HG03095 (cell line): ENCODE measurements around the gene SLC39A11.

ENCODE experiments used
- ATAC-seq: cut with Tn5 transposase; IDR thresholded peaks from one replicate; pipeline ENCODE4 v1.9.1; 2021; ENCODE audit warnings: moderate library complexity; ENCODE audit not compliant: unreplicated experiment

Gene SLC39A11

DNA sequence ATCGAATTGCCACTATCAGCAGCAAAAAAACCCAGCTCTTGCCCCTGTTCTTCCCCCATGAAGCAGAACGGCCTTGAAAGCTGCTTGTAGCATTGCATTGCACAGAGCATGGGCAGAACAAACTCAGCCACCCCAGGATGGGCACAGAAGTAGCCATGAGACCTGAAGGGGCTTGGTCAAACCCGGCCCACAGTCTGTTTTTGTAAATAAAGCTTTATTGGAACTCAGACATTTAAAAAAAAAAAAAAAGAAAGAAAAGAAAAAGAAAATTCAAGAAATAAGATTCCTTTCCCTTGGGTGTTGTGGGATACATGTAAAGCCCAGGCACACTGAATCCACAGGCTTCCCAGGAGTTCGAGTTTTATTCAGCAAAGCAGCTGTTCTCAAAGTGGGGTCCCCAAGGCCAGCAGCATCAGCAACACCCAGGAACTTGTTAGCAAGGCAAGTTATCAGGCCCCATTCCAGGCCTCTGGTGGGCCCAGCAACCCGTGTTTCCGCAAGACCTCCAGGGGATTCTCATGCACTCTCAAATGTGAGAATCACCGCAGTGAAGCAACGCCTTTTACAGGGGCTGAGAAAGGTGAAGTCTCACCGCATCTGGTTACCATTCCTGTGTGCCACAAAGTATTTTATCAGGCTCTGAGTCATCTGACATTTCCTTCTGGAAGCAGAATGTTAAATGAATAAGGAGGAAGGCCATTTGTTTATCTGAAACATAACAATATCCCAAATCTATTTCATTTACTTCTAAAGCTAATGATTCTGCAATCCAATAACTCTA is 108.2 kb downstream of the SLC39A11 start:
- no peak for ATAC-seq

DNA sequence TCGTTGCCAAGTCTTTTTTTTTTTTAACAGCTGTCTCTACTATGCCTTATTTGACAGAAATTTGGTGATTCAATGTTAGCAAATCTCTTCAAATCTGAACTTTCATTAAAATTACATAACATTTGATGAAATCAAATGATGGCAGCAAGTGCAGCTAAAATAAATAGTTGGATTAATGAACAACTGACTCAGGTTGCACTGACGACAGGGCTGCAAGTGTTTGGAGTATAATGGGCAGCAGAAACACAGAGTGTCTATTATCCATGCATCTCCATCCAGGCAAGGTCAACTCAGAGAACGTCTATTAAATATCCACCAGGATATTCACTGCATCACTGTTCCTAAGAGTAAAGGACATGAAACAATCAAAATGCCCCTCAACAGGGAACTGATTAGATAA is 109.8 kb downstream of the SLC39A11 start:
- no peak for ATAC-seq

GRCh38 chr17:72978593-72979218 is 113.8 kb downstream of the SLC39A11 start:
- no peak for ATAC-seq

DNA sequence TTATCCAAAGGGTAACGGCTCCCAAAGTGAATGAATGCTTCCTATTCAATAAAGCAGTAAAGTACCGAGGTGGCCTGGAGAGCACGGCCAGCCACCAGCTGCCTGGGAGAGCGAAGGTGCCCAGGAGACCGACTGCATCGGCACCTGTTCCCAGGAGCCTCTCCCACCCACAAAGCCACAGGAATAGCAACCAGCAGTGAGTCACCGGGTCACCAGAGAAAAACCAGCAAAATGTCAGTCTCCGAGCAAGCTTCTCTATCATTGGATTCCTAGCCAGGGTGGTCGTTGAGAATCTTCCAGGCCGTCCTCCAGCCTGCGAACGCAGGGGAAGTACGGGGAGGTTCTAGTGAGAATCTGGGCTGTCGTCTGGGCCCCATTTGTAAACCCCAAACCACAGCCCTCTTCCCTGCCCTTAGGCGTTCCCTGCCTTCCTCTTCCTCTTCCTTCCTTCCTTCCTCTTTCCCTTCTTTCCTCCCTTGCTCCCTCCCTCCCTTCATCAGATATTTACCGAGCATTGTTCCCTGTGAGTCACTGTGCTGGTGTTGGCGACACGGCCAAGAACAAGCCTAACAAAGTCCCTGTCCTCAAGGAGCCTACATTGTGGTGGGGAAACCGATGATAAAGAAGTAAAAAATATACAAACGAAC is 114.6 kb downstream of the SLC39A11 start:
- peak; percentile 14 for ATAC-seq

DNA sequence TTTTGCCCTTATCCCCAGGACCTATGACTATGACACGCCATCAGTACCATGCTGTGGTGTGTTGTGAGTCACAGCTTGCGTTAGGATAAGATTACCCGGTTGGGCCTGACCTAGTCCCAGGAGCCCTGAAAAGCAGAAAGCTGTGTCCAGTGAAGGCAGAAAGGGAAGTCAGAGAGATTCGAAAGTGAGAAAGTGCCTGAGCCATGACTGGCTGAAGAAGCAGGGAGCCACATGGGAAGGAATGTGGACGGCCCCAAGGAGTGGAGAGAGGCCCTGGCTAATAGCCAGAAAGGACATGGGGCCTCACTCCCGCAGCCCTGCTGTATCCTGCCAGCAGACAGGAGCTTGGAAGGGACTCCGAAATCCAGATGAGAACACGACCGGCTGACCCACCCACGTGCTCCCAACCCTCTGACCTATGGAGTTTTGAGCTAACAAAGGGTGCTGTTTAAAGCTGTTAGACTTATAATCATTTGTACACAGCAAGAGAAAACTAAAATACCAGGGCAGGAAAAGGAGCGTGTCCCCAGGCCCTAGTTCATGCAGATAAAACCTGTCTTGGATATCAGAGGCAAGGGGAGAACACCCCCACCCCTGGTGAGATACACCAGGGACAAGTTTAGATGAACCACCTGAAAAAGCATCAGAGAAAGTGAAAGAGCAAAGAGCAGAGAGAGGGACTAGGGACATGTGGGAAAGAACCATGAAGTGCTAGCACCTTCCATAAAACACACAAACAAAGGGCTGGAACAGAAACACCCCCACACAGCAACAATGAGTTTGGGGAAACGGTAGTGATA is 115.3 kb downstream of the SLC39A11 start:
- peak; percentile 68 for ATAC-seq

GRCh38 chr17:72975509-72975908 is 117.0 kb downstream of the SLC39A11 start:
- no peak for ATAC-seq

DNA sequence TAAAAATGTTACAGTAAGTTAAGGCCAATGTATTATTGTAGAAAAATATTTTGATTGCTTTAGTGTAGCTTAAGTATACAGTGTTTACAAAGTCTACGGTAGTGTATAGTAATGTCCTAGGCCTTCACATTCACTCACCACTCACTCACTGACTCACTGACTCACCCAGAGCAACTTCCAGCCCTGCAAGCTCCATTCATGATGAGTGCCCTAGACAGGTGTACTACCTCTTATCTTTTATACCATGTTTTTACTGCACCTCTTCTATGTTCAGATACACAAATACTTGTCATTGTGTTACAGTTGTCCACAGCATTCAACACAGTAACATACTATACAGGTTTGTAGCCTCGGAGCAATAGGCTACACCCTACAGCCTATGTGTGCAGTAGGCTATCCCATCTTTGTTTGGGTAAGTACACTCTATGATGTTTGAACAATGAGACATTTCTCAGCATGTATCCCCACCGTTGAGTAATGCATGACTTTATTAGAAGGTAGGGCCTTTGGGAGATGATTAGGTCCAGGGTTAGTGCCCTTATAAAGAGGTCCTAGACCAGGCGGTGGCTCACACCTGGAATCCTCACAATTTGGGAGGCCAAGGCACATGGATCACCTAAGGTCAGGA is 117.8 kb downstream of the SLC39A11 start:
- no peak for ATAC-seq

DNA sequence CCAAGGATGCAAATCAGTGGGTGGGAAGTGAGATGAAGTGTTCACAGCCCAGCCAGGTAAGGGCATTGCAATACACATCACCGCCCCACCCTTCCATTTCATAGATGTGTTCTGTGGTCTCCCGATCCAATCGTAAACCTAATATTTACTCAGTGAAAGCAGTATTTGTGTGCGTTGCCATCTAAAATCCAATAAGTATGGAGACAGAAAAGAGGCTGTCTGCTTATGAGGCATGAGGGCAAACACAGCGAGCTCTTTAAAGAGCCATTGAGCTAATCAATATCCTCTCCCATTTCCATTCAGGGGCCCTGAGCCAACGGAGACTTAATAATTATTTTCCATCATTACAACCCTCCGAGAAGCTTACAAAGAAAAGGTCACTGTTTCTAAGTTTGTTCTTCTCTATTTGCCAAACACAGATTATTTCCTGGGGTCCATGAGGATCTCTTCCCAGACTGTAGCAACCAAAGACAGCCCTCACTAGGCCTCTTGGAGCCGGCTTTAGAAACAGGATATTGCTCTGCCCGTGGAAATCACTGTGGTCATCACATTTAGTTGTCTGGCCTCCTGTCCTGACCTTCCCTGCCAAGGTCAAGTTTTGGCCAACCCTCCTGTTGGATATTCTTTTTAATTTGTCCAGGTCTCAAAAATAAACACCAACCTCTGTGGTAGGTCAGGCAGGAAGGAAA is 120.1 kb downstream of the SLC39A11 start:
- ATAC-seq: no peak

DNA sequence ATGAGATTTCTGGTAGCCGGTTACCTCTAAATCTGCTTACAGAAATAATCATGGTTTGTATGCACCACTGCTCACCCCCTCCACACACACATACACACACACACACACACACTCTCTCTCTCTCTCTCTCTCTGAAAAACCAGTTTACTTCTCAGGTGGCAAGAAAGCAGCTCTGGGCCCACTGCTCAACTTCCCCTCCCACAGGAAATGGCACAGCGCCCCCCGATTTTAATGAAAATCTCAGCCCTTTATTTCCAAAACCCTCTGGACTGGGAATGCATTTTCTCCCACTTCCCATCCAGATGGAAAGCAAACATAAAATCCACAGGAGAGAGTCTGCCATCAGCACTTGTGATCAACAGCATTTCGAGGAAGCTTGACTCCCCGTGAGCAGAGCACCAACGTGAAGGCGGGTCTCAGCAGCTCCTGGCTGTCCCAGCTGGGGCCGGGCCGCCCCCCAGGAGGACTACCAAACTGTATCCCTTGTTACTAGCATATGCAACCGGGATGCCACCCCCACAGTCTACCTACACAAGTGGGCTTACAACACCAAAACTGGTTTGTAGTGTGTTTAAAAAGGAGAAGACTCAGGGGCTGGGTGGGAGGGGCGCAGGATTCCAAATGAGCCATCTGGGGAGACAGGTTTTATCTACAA is 121.1 kb downstream of the SLC39A11 start:
- no peak for ATAC-seq

DNA sequence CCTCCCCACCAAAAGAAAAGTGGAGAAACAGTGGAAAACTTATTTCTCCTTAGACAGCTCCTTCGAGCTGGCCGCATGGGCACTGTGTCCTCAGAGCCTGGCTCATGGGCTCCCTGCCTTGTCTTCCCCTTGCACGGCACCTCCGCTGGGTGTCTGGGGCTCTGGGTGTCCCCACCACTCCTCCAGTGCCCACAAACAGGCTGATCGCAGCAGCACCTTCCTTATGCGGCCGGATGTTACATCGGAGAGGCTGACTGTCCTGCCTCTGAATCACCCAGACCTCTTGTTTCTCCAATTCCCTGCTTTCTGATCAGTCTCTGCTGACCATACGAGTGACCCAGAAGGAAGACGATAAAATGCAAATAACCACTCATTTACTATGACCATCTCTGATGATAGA is 121.7 kb downstream of the SLC39A11 start:
- no peak for ATAC-seq

GRCh38 chr17:72970246-72970645 is 122.2 kb downstream of the SLC39A11 start:
- no peak for ATAC-seq

DNA sequence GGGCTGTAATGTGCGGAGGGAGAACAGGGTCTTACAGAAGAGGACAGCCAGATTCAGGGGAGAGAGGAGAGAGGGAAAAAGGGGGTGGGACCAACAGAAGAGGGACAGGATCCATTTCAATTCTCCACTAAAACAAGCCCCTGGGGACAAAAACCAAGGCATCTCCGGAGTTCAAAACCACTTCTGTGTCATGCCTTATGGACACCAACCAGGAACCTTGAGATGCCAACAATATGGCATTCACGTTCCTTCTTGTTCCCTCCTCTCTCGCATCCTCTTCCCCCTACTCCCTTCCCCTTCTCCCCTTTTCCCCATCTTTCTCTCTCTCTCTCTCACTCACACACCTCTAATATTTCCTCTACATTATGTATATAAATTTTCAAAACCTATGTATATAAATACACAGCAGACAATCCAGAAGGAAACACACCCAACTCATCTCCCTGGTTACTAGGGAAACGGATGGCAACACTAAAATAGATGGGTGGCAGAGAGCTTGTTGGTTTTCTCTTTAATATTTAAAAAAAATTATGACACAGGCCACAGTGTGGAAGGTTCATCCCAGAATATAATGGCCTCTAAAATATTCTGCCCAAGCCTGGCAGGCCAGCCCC is 123.1 kb downstream of the SLC39A11 start:
- no peak for ATAC-seq

DNA sequence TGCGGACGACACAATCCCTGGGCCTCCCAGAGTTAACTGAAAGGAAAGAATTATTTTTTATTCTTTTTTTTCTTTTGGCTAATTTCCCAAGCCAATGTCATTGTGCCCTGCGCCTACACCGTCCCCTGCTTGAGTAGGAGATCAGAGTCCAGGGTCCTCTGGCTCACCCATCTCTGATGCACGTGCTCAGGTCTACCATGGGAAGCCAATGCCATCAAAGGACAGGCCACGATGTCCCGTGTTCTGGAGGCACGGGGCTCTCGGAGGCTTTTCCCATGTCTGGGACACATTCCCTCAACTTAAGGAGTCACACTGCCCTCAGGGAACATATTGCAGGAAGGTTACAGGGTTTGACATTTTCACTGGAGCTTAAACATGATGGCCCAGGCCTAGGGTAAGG is 123.7 kb downstream of the SLC39A11 start:
- ATAC-seq: no peak

- no peak for ATAC-seq
Observed at GRCh38 chr17:72967977-72968585, 124.4 kb downstream of the SLC39A11 start.

GRCh38 chr17:72967277-72967970 is 125.1 kb downstream of the SLC39A11 start:
- ATAC-seq: no peak

- ATAC-seq: no peak
Observed at GRCh38 chr17:72962106-72962505, 130.4 kb downstream of the SLC39A11 start.

DNA sequence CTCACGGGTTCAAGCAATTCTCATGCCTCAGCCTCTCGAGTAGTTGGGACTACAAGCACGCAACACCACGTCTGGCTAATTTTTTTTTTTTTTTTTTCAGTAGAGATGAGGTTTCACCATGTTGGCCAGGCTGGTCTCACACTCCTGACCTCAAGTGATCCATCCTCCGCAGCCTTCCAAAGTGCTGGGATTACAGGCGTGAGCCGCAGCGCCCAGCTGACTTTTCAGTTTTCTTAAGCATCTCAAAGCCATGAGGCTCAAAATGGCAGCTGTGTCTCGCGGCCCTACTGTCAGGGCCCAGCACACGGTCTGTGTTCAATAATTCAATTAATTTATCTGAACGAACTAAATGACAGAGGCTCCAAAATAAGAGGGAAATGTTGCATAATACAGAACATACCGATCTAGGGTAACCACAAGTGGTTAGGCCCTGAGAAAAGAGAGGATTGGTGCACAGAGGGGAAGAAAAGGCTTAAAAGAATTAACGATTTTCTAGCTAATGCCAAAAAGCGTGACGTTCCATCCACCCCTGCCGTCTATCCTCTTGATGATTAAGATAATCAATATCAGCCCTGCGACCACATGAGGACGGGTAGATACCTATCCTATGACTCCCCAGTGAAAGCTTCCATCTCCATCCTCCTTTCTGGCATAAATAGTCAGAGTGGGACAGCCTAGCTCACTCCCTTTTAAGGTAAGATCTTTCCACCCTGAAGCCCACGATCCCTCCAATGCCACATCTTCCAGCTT is 136.9 kb downstream of the SLC39A11 start:
- ATAC-seq: no peak

DNA sequence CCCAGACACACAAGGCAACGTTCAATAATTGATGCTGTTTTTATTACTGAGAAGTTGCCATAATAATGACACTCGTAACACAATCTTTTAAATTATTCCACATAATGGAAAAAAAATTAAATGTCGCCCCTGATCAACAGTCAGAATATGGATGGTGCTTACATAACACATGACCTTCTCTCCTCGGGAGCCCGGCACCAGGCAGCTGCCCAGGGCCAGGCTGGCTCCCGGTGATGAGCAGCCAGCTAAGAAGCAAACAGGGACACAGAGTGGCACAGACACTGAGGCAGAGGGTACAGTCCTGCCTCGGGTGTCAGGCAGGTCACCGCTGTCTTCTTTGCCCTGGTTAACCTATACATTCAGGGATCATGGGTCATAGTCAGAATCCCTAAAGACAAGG is 137.9 kb downstream of the SLC39A11 start:
- ATAC-seq: no peak
